ENCODE data around the gene ZCCHC7. TPM values are rescaled to one million over a fixed set of nuclear protein-coding genes. Genes with fewer than 3 reads are reported as not detected.
"Not testable (repeated sequence)": the region's sequence is repeated elsewhere in the genome, so short reads cannot be mapped to it uniquely, and the experiment has no call there.

Gene ZCCHC7
- total and polyA plus RNA-seq, 2 of the 8 experiments (the other 6 are each of a cell fraction or from before 2014, with no cell fraction given): 12.2 to 27.5 TPM

DNA sequence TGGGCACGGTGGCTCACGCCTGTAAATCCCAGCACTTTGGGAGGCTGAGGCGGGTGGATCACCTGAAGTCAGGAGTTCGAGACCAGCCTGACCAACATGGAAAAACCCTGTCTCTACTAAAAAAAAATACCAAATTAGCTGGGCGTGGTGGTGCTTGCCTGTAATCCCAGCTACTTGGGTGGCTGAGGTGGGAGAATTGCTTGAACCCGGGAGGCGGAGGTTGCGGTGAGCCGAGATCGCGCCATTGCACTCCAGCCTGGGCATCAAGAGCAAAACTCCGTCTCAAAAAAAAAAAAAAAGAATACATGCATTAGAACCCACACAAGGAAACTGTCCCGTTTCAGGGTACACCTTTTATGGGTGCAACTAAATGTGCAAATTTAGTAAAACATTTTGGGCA is 70.4 kb downstream of the ZCCHC7 start:
- not testable (repeated sequence) for H3K79me1 ChIP-seq (ENCODE audit: low read depth, low read length)
- POLR2A ChIA-PET (ENCODE audit: partially characterized antibody): interaction anchor here (1.0 kb wide), 1 partner anchor 8 kb away, joined by 3 read pairs; no protein-coding TSS in a partner anchor

More for the DNA sequence above, 70.4 kb downstream of the ZCCHC7 start:
- H3K9me3 ChIP-seq (ENCODE audit: insufficient read depth in 2 of 2, low read depth in 1 of 2, low read length in 1 of 2); H2AFZ ChIP-seq (ENCODE audit: low read length); H3K27ac ChIP-seq (ENCODE audit: low read depth, low read length); H3K56ac ChIP-seq (replicated peaks; ENCODE audit: insufficient read length, low read depth, low read length); FAIRE-seq; H2BK15ac ChIP-seq (ENCODE audit: low read length); H2AK5ac ChIP-seq (ENCODE audit: low read depth, low read length); H3K4me1 ChIP-seq (replicated peaks in 1 of 4; ENCODE audit: control insufficient read depth in 3 of 4, insufficient read depth in 4 of 4, low read length in 3 of 4); H3K4ac ChIP-seq (replicated peaks; ENCODE audit: insufficient read length, low read depth, low read length); H2BK20ac ChIP-seq (ENCODE audit: low read length); H3K27me3 ChIP-seq (replicated peaks in 1 of 4; ENCODE audit: control insufficient read depth in 3 of 4, extremely low read depth in 1 of 4, insufficient read depth in 3 of 4, low read length in 3 of 4); H2BK5ac ChIP-seq (ENCODE audit: low read depth, low read length); DNase-seq (ENCODE audit: low read depth in 1 of 2, low spot score in 2 of 2); H4K8ac ChIP-seq (ENCODE audit: extremely low read depth, insufficient read depth, low read length); H3K9ac ChIP-seq (replicated peaks in 1 of 4; ENCODE audit: extremely low read depth in 1 of 4, low read depth in 3 of 4, low read length in 3 of 4); H4K5ac ChIP-seq (ENCODE audit: insufficient read length, low read depth, low read length); H4K91ac ChIP-seq (replicated peaks; ENCODE audit: insufficient read length, low read length); H3K14ac ChIP-seq (ENCODE audit: insufficient read length); H4K20me1 ChIP-seq (replicated peaks in 1 of 2; ENCODE audit: control insufficient read depth in 1 of 2, insufficient read depth in 2 of 2, low read length in 2 of 2); H3K18ac ChIP-seq (ENCODE audit: extremely low read depth, low read length); H3K36me3 ChIP-seq (ENCODE audit: control insufficient read depth in 2 of 4, insufficient read depth in 4 of 4, low read length in 3 of 4); H3K23ac ChIP-seq (ENCODE audit: insufficient read length); H3K23me2 ChIP-seq (ENCODE audit: low read depth, low read length); H2BK12ac ChIP-seq (ENCODE audit: low read depth, low read length); H2BK120ac ChIP-seq (replicated peaks; ENCODE audit: low read depth, low read length); H3K4me3 ChIP-seq (ENCODE audit: extremely low read depth in 1 of 4, insufficient read depth in 2 of 4, low read depth in 3 of 4, low read length in 4 of 4): not testable (repeated sequence)
- CTCF ChIA-PET (ENCODE audit: partially characterized antibody): interaction anchor here (0.6 to 1.3 kb wide), 3 partner anchors 9 to 118 kb away, joined by 3 to 4 read pairs (median 3); no protein-coding TSS in a partner anchor
- Histone ChIP-seq H3K79me2 (ENCODE audit: control insufficient read depth in 1 of 2, insufficient read depth in 2 of 2, low read length in 2 of 2) (peaks cover 0 to 15% of the 10 kb centered on the region in 2 experiments; a peak in 2 of 4 replicates), H3K4me2 (ENCODE audit: insufficient read depth in 1 of 2, low read depth in 2 of 2, low read length in 2 of 2) (peak overlapping the region in 1 of 2 experiments; percentile 49; a peak in 1 of 4 replicates)
- WGBS, 2 experiments (ENCODE audit: extremely low coverage in 1 of 2, insufficient coverage in 1 of 2, insufficient read length in 1 of 2, insufficient replicate concordance in 2 of 2, low coverage in 1 of 2, low lambda C conversion rate in 2 of 2, missing lambda C conversion rate in 1 of 2): 92% methylated on average over 12 of the region's 13 CpGs; no CpG with 5 or more reads in 1 of the 2 experiments
